RCC 7860 (cell line): Measurements from ENCODE around the gene PLPPR1.
"Not testable (repeated sequence)": the region's sequence is repeated elsewhere in the genome, so short reads cannot be mapped to it uniquely, and the experiment has no call there.

ENCODE experiments used
- DNase-seq: peaks from one replicate; pipeline ENCODE4 v3.0.0-alpha.2; 2015; ENCODE audit warnings: low spot score
- FAIRE-seq: peaks from 2 replicates; lab custom pipeline; 2012; peaks lifted over from hg19 to GRCh38; lab: Jason Lieb, UNC

PLPPR1 gene

GRCh38 chr9:101119206-101119819 lies 90.8 kb downstream of the PLPPR1 start:
- FAIRE-seq (no peak), DNase-seq (peak; percentile 13)

DNA sequence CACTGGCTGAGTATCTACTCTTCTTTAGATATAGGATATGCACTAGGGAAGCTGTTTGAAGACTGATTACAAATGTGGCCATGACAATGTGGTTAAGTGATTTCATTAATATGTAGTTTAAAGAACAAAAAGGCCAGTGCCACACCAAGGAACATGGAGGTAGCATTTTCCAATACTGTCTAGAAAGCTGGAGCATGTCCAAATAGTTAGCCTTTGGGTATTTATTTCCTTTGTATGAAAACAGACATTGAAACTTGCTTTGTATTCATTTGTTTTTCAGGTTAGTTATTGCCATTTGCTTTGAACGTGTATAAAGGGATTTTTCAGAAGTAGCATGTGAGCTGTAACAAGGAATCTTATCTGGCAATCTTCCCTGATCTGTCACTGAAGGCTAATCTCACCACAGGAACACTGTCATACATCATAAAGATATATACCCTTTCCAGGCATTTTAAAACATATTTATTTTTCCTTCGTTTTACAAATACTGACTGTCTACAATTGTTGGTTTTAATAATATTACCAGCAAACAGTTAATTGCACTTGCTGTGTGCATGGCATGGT lies 93.4 kb downstream of the PLPPR1 start:
- FAIRE-seq (no peak), DNase-seq (no peak)

- FAIRE-seq: no peak
- no peak for DNase-seq
Observed at GRCh38 chr9:101126556-101126955, 98.0 kb downstream of the PLPPR1 start.

DNA sequence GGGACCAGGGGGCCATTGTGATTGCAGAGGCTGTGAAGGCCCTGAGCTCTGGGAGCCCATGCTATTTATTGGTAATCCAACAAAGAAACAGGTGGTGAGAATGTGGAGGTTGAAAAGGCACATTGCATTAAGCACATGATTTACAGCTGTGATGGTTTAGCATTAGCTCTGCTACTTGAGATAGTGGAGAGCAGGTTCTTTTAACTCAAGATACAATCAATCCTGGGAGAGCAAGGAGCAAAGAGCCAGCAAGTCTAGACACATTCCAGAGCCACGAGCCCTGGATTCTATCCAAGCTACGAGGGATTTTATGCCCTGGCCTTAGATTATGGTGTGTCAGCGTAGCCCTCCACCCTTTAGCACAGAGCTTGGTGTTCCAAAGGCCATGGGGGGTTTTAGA lies 98.8 kb downstream of the PLPPR1 start:
- not testable (repeated sequence) for DNase-seq

DNA sequence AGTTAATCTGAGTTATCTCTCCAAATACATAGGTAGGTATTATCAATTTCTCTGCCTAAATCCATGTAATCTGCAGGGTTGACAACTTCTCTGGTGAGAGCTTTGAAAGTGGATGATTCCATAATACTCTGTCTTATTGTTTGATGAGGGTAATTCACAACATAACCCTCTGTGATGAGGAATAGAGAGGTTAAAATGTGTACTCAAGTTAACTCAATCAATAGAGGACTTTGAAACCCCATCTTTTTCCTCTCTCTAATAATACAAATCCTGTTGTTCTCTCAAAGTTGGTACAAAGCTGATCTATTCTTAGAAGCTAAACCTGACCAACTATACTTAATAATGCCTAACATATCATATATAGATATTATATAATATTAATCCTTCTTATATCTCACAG lies 100.1 kb downstream of the PLPPR1 start:
- DNase-seq (no peak), FAIRE-seq (no peak)

More for the DNA sequence above, 98.8 kb downstream of the PLPPR1 start:
- FAIRE-seq: not testable (repeated sequence)

- no peak for FAIRE-seq
Observed at GRCh38 chr9:101130054-101130453, 101.5 kb downstream of the PLPPR1 start.

GRCh38 chr9:101131326-101131725 lies 102.8 kb downstream of the PLPPR1 start:
- DNase-seq (no peak), FAIRE-seq (no peak)

More at GRCh38 chr9:101130054-101130453, 101.5 kb downstream of the PLPPR1 start:
- no peak for DNase-seq

GRCh38 chr9:101132801-101133200 lies 104.3 kb downstream of the PLPPR1 start:
- DNase-seq: no peak

GRCh38 chr9:101138509-101138908 lies 110.0 kb downstream of the PLPPR1 start:
- FAIRE-seq: no peak
- no peak for DNase-seq

More at GRCh38 chr9:101132801-101133200, 104.3 kb downstream of the PLPPR1 start:
- no peak for FAIRE-seq

DNA sequence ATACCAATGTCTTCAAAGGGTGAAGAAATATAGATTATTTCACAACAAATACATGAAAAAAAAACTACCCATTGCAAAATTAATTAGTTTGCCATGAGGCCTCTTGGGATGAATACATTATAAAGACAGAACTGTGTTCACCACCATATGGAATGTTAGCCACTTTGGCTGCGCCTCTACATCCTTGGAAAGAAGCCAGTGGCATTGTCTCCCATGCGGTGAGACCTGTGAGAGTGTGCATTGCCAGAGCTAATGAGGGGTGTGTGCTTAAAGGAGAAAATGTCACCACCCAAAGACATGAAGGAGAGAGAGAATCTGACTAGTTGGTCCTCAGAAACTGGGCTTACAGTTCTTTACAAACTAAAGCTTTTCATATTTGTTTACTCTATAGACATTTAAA lies 110.6 kb downstream of the PLPPR1 start:
- DNase-seq (no peak), FAIRE-seq (no peak)

GRCh38 chr9:101140764-101141163 lies 112.2 kb downstream of the PLPPR1 start:
- FAIRE-seq (no peak), DNase-seq (no peak)

GRCh38 chr9:101146508-101146907 lies 118.0 kb downstream of the PLPPR1 start:
- DNase-seq (no peak), FAIRE-seq (no peak)

- no peak for FAIRE-seq
- DNase-seq: no peak
Observed at GRCh38 chr9:101148344-101148743, 119.8 kb downstream of the PLPPR1 start.

- DNase-seq (no peak), FAIRE-seq (no peak)
Observed at GRCh38 chr9:101158361-101158760, 129.8 kb downstream of the PLPPR1 start.

- no peak for DNase-seq
- no peak for FAIRE-seq
Observed at GRCh38 chr9:101162231-101162630, 133.7 kb downstream of the PLPPR1 start.

DNA sequence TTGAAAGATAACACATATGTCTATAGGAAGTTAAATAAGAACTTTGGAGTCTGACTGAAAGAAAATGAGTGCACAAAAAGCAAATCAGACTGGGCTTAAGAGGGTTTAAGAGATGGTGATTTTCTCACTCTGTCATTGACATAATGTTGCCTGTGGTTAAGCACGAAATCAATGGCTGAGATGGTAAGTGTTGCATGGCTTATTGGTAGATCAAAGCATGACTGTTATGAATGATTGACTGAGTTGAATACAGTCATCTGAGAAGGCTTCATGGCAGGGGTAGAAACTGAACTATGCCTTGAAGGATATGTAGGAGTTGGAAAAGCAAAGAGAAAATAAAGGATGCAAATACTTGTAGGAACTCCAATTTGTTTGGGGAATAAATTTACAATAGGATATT lies 136.6 kb downstream of the PLPPR1 start:
- DNase-seq: no peak
- FAIRE-seq: no peak

GRCh38 chr9:101167490-101168134 lies 139.1 kb downstream of the PLPPR1 start:
- DNase-seq (no peak), FAIRE-seq (no peak)

- no peak for FAIRE-seq
Observed at GRCh38 chr9:101172616-101173015, 144.1 kb downstream of the PLPPR1 start.

DNA sequence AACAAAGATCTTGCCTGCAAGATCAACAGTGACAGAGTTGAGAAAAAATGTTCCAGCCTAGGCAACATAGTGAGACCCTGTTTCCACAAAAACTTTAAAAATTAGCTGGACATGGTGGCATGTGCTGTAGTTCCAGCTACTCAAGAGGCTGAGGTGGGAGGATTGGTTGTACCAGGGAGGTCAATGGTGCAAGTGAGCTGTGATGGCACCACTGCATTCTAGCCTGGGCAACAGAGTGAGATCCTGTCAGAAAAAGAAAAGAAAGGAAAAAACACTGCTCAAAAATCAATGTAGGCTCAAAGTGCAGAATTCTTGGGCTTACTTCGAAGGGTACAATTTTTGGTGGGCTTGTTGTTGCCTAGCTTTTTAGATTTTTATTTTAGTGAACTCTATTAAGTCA lies 145.4 kb downstream of the PLPPR1 start:
- DNase-seq (no peak), FAIRE-seq (no peak)

More at GRCh38 chr9:101172616-101173015, 144.1 kb downstream of the PLPPR1 start:
- DNase-seq: no peak

- FAIRE-seq: no peak
- DNase-seq: no peak
Observed at GRCh38 chr9:101176384-101176783, 147.9 kb downstream of the PLPPR1 start.

DNA sequence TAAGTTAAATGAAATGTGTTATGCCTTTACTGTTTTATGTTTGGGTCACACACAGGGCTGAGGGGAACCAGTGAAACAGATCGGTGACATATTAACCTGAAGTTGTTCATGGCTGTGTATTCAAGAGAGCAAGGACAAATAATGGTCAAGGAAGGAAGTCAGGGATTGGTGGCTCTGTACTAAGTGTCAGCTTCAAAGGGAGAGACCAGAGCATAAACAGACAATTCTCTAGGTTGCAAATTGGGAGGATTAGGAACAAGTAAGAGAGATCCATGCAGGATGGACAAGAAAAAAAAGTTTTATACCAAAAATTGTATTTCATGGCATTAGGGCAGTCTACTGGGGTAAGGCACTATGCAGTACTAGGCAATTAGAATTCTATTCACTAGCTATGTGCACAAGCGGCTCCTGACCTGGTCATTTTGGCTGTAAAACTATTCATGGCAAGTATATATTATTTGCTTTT lies 156.3 kb downstream of the PLPPR1 start:
- FAIRE-seq (no peak), DNase-seq (no peak)

- DNase-seq: no peak
- no peak for FAIRE-seq
Observed at GRCh38 chr9:101191723-101192122, 163.2 kb downstream of the PLPPR1 start.
